ENCODE measurements around the gene B9D1.

- no peak for TF ChIP-seq CTCF (IDR thresholded peaks at IDR 0.05; ENCODE audit: low read depth, low read length, poor library complexity, severe bottlenecking)
- TF ChIP-seq EZH2phosphoT487 (IDR thresholded peaks at IDR 0.05; ENCODE audit: borderline replicate concordance, low read length): no peak
These were observed 60.5 kb downstream of the B9D1 start for GRCh38 chr17:19301973-19302372.
